ENCODE data around the gene OR6V1.

Gene OR6V1

GRCh38 chr7:143052041-143052440 is at the start of gene OR6V1:
Gene OR6V1 (plus strand): TSS chr7:143052341. CDS start chr7:143052341, 0 bp downstream.
- DNase-seq: no peak

GRCh38 chr7:143002898-143003297 is 49.2 kb upstream of the OR6V1 start:
- no peak for DNase-seq

- no peak for DNase-seq
Observed at GRCh38 chr7:143003393-143004051, 48.6 kb upstream of the OR6V1 start.

GRCh38 chr7:143005632-143006260 is 46.4 kb upstream of the OR6V1 start:
- no peak for DNase-seq

- peak; percentile 93 for DNase-seq
Observed at GRCh38 chr7:143008007-143008901, 43.9 kb upstream of the OR6V1 start.

- DNase-seq: no peak
Observed at GRCh38 chr7:143012001-143012400, 40.1 kb upstream of the OR6V1 start.

GRCh38 chr7:143012409-143012808 is 39.7 kb upstream of the OR6V1 start:
- DNase-seq: no peak

GRCh38 chr7:143013473-143013872 is 38.7 kb upstream of the OR6V1 start:
- no peak for DNase-seq

- no peak for DNase-seq
Observed at GRCh38 chr7:143013893-143014292, 38.2 kb upstream of the OR6V1 start.

- no peak for DNase-seq
Observed at GRCh38 chr7:143015084-143015483, 37.1 kb upstream of the OR6V1 start.

GRCh38 chr7:143015926-143016490 is 36.1 kb upstream of the OR6V1 start:
- DNase-seq: no peak

GRCh38 chr7:143016996-143017395 is 35.1 kb upstream of the OR6V1 start:
- DNase-seq: no peak

- no peak for DNase-seq
Observed at GRCh38 chr7:143018931-143019330, 33.2 kb upstream of the OR6V1 start.

GRCh38 chr7:143023047-143023446 is 29.1 kb upstream of the OR6V1 start:
- DNase-seq: no peak

- DNase-seq: no peak
Observed at GRCh38 chr7:143025371-143025770, 26.8 kb upstream of the OR6V1 start.

- DNase-seq: no peak
Observed at GRCh38 chr7:143027032-143027431, 25.1 kb upstream of the OR6V1 start, which contains the start of gene OR9A2. Gene OR9A2 (minus strand): TSS chr7:143027132. CDS start chr7:143027132, 0 bp downstream.

GRCh38 chr7:143027683-143028082 is 24.5 kb upstream of the OR6V1 start:
- no peak for DNase-seq

- no peak for DNase-seq
Observed at GRCh38 chr7:143038635-143039034, 13.5 kb upstream of the OR6V1 start.

GRCh38 chr7:143040209-143040715 is 11.9 kb upstream of the OR6V1 start:
- no peak for DNase-seq

- no peak for DNase-seq
Observed at GRCh38 chr7:143041346-143041745, 10.8 kb upstream of the OR6V1 start.

GRCh38 chr7:143042159-143042789 is 9.9 kb upstream of the OR6V1 start:
- no peak for DNase-seq

GRCh38 chr7:143042790-143043271 is 9.3 kb upstream of the OR6V1 start:
- DNase-seq: no peak
